ENCODE results near the gene CRYAB.
"Not testable (repeated sequence)": the region's sequence is repeated elsewhere in the genome, so short reads cannot be mapped to it uniquely, and the experiment has no call there.

CRYAB gene

GRCh38 chr11:111910676-111911562, 651 bp downstream of the CRYAB start:
- Mint-ChIP-seq H3K27me3 (peaks cover 60 to 82% of the 10 kb centered on the region in 2 donors), H3K4me1 (ENCODE audit: low read depth in 2 of 2) (peaks cover 0 to 2% of the 10 kb centered on the region in 2 donors), H3K27ac (no peak overlapping the region), H3K4me3 (no peak overlapping the region), H3K36me3 (ENCODE audit: insufficient read depth) (no peaks in the 10 kb centered on the region), H3K9me3 (no peaks in the 10 kb centered on the region)
- ATAC-seq (replicated peaks) (no peak), DNase-seq (no peak)

GRCh38 chr11:111909378-111909777, 2.2 kb downstream of the CRYAB start:
- peaks cover 0 to 2% of the 10 kb centered on the region in 2 donors for H3K4me1 Mint-ChIP-seq (ENCODE audit: low read depth in 2 of 2)
- no peak overlapping the region for H3K27ac Mint-ChIP-seq
- no peak for ATAC-seq (replicated peaks)
- H3K4me3 Mint-ChIP-seq, result no peak overlapping the region
- no peaks in the 10 kb centered on the region for H3K36me3 Mint-ChIP-seq (ENCODE audit: insufficient read depth)
- no peak for DNase-seq
- H3K9me3 Mint-ChIP-seq, result peaks cover 0 to 2% of the 10 kb centered on the region in 2 donors
- H3K27me3 Mint-ChIP-seq, result peaks cover 48 to 70% of the 10 kb centered on the region in 2 donors

- DNase-seq (no peak), ATAC-seq (replicated peaks) (no peak)
- Mint-ChIP-seq H3K4me3 (no peak overlapping the region), H3K9me3 (peaks cover 0 to 2% of the 10 kb centered on the region in 2 donors), H3K4me1 (ENCODE audit: low read depth in 2 of 2) (peaks cover 0 to 2% of the 10 kb centered on the region in 2 donors), H3K36me3 (ENCODE audit: insufficient read depth) (no peaks in the 10 kb centered on the region), H3K27me3 (peaks cover 46 to 64% of the 10 kb centered on the region in 2 donors), H3K27ac (no peak overlapping the region)
Observed at GRCh38 chr11:111908639-111909305, 2.8 kb downstream of the CRYAB start.

- Mint-ChIP-seq H3K27me3 (peaks cover 43 to 49% of the 10 kb centered on the region in 2 donors), H3K9me3 (peaks cover 0 to 2% of the 10 kb centered on the region in 2 donors), H3K36me3 (ENCODE audit: insufficient read depth) (no peaks in the 10 kb centered on the region), H3K27ac (no peak overlapping the region), H3K4me1 (ENCODE audit: low read depth in 2 of 2) (no peaks in the 10 kb centered on the region), H3K4me3 (no peak overlapping the region)
- no peak for DNase-seq
- no peak for ATAC-seq (replicated peaks)
Observed at GRCh38 chr11:111906680-111907079, 4.9 kb downstream of the CRYAB start.

- Mint-ChIP-seq H3K36me3 (ENCODE audit: insufficient read depth) (no peaks in the 10 kb centered on the region), H3K27me3 (peaks cover 30 to 37% of the 10 kb centered on the region in 2 donors), H3K9me3 (peaks cover 0 to 2% of the 10 kb centered on the region in 2 donors), H3K4me3 (no peak overlapping the region), H3K27ac (no peak overlapping the region), H3K4me1 (ENCODE audit: low read depth in 2 of 2) (no peaks in the 10 kb centered on the region)
- DNase-seq (no peak), ATAC-seq (replicated peaks) (no peak)
Observed at GRCh38 chr11:111905411-111905810, 6.2 kb downstream of the CRYAB start.

GRCh38 chr11:111886844-111887243, 24.7 kb downstream of the CRYAB start:
- Mint-ChIP-seq H3K4me1 (ENCODE audit: low read depth in 2 of 2) (no peaks in the 10 kb centered on the region), H3K27me3 (no peaks in the 10 kb centered on the region), H3K4me3 (no peak overlapping the region), H3K9me3 (no peaks in the 10 kb centered on the region), H3K27ac (no peak overlapping the region), H3K36me3 (ENCODE audit: insufficient read depth) (peaks cover 9% of the 10 kb centered on the region)
- DNase-seq, result no peak
- ATAC-seq (replicated peaks), result no peak

GRCh38 chr11:111886032-111886431, 25.5 kb downstream of the CRYAB start:
- Mint-ChIP-seq H3K36me3 (ENCODE audit: insufficient read depth) (peaks cover 9% of the 10 kb centered on the region), H3K4me3 (no peak overlapping the region), H3K4me1 (ENCODE audit: low read depth in 2 of 2) (no peaks in the 10 kb centered on the region), H3K27ac (no peak overlapping the region), H3K27me3 (no peaks in the 10 kb centered on the region), H3K9me3 (no peaks in the 10 kb centered on the region)
- no peak for ATAC-seq (replicated peaks)
- no peak for DNase-seq

GRCh38 chr11:111885053-111885452, 26.5 kb downstream of the CRYAB start:
- H3K4me3 Mint-ChIP-seq; ATAC-seq (replicated peaks); H3K9me3 Mint-ChIP-seq; H3K27me3 Mint-ChIP-seq; DNase-seq; H3K36me3 Mint-ChIP-seq (ENCODE audit: insufficient read depth); H3K4me1 Mint-ChIP-seq (ENCODE audit: low read depth in 2 of 2); H3K27ac Mint-ChIP-seq: not testable (repeated sequence)

- ATAC-seq (replicated peaks) (no peak), DNase-seq (no peak)
- Mint-ChIP-seq H3K4me3 (no peak overlapping the region), H3K36me3 (ENCODE audit: insufficient read depth) (peaks cover 15% of the 10 kb centered on the region), H3K27me3 (no peaks in the 10 kb centered on the region), H3K9me3 (peaks cover 3 to 6% of the 10 kb centered on the region in 2 donors), H3K4me1 (ENCODE audit: low read depth in 2 of 2) (peaks cover 13 to 14% of the 10 kb centered on the region in 2 donors), H3K27ac (no peak overlapping the region)
Observed at GRCh38 chr11:111882202-111882601, 29.4 kb downstream of the CRYAB start.

- Mint-ChIP-seq H3K4me3 (peak overlapping the region; percentile 80 to 82), H3K4me1 (ENCODE audit: low read depth in 2 of 2) (peaks cover 13 to 14% of the 10 kb centered on the region in 2 donors), H3K9me3 (peaks cover 3 to 6% of the 10 kb centered on the region in 2 donors), H3K27ac (peak overlapping the region; percentile 99), H3K36me3 (ENCODE audit: insufficient read depth) (peaks cover 18% of the 10 kb centered on the region), H3K27me3 (no peaks in the 10 kb centered on the region)
- ATAC-seq (replicated peaks) (peak; percentile 1), DNase-seq (peak in 1 of 3 experiments; percentile 0)
Observed at GRCh38 chr11:111879637-111879960, 32.0 kb downstream of the CRYAB start.

- DNase-seq (peak; percentile 94 to 97 (median 96)), ATAC-seq (replicated peaks) (peak; percentile 88)
- H3K9me3 Mint-ChIP-seq, result peaks cover 3 to 6% of the 10 kb centered on the region in 2 donors
- H3K27me3 Mint-ChIP-seq, result no peaks in the 10 kb centered on the region
- peak within 1 kb of the TSS; percentile 80 to 82 for H3K4me3 Mint-ChIP-seq
- peak within 1 kb of the TSS; percentile 99 for H3K27ac Mint-ChIP-seq
- peaks cover 13 to 14% of the 10 kb centered on the region in 2 donors for H3K4me1 Mint-ChIP-seq (ENCODE audit: low read depth in 2 of 2)
- H3K36me3 Mint-ChIP-seq (ENCODE audit: insufficient read depth), result peaks cover 21% of the 10 kb centered on the region
Observed at GRCh38 chr11:111878849-111879636, 32.5 kb downstream of the CRYAB start, which contains the start of the genes CFAP68 and FDXACB1. TSS of gene CFAP68 (plus strand) at chr11:111879541. CDS start at chr11:111879561, 20 bp downstream. TSS of gene FDXACB1 (minus strand) at chr11:111879165. CDS start at chr11:111879132, 33 bp downstream.

- peak overlapping the region; percentile 99 for H3K27ac Mint-ChIP-seq
- no peak for DNase-seq
- peak; percentile 0 for ATAC-seq (replicated peaks)
- H3K4me3 Mint-ChIP-seq, result peak overlapping the region; percentile 80 to 82
- peaks cover 21% of the 10 kb centered on the region for H3K36me3 Mint-ChIP-seq (ENCODE audit: insufficient read depth)
- no peaks in the 10 kb centered on the region for H3K27me3 Mint-ChIP-seq
- H3K9me3 Mint-ChIP-seq, result peaks cover 3 to 6% of the 10 kb centered on the region in 2 donors
- peaks cover 13 to 14% of the 10 kb centered on the region in 2 donors for H3K4me1 Mint-ChIP-seq (ENCODE audit: low read depth in 2 of 2)
Observed at GRCh38 chr11:111878385-111878848, 33.2 kb downstream of the CRYAB start.

- H3K4me1 Mint-ChIP-seq (ENCODE audit: low read depth in 2 of 2), result peaks cover 17 to 19% of the 10 kb centered on the region in 2 donors
- DNase-seq (no peak), ATAC-seq (replicated peaks) (no peak)
- H3K9me3 Mint-ChIP-seq, result no peaks in the 10 kb centered on the region
- peaks cover 40% of the 10 kb centered on the region for H3K36me3 Mint-ChIP-seq (ENCODE audit: insufficient read depth)
- H3K27ac Mint-ChIP-seq, result peak overlapping the region; percentile 94 to 96
- H3K4me3 Mint-ChIP-seq, result peak overlapping the region; percentile 91 to 92
- no peaks in the 10 kb centered on the region for H3K27me3 Mint-ChIP-seq
Observed at GRCh38 chr11:111871693-111872161, 39.8 kb downstream of the CRYAB start.
